Measurements from ENCODE around the gene PID1. TPM values are rescaled to one million over a fixed set of nuclear protein-coding genes. Genes with fewer than 3 reads are reported as not detected.

The PID1 gene
- total and polyA plus RNA-seq, 7 donors, result 19.7 to 83.6 (median 67.3) TPM

DNA sequence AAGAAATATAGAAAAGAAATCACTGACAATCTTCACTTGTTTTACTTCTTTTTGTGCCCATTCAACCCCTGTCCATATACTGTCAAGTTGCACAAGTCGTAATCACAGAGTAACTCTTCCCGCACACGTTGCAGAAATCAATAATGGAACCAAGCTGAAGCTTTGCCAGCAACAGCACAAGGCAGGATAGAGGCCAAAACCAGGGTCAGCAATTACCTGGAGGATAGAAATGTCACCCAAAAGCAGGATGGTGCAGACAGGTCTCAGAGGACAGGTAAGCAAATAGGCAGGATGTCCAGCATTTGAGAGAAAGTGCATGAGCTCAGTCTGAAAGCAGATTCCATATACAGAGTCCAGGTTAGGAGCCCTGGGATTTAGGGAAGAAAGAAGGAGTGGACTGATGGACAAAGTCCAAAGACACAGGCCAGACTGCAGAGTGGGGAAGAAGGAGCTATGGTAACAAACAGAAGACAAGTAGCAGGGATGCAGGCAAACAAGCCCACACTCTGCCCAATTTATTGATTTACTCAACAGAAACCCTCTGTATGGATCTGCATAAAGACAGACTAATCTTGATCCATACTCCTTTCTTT lies 52.7 kb downstream of the PID1 start:
- H3K4me1 ChIP-seq, result peaks cover 0 to 5% (median 2%) of the 10 kb centered on the region in 4 donors
- 90 to 94% methylated on average over 3 of the region's 3 CpGs for WGBS, 2 donors
- H3K9me3 ChIP-seq, result no peaks in the 10 kb centered on the region
- DNase-seq, result no peak
- H3K36me3 ChIP-seq, result no peaks in the 10 kb centered on the region
- TF ChIP-seq EP300 (IDR thresholded peaks at IDR 0.05), result no peak
- no peak for TF ChIP-seq POLR2AphosphoS5 (IDR thresholded peaks at IDR 0.05)
- H3K4me3 ChIP-seq, result no peak overlapping the region
- H3K27ac ChIP-seq, result no peak overlapping the region
- no peaks in the 10 kb centered on the region for H3K27me3 ChIP-seq
- intact Hi-C loops (cut with DNase I), result no loop called here

DNA sequence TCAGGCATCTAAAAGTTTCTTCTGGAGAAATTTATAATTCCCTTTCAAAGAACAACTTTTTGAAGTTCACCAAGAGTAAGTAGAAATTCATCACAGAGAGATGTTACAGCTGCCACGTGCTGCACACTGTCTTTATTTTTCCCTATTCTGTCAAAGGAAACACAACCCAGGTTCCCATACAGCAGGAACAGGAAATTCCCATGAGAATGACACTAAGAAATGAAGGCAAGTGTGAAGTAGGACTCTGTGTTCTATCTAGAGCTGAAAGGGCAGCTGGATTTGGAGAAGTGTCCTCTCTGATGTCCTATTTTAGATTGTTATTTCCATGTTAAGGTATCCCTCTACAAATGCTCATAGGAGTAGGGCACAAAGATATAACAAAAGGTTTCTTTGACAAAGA lies 58.8 kb downstream of the PID1 start:
- intact Hi-C loops (cut with DNase I), result no loop called here
- Histone ChIP-seq H3K4me3 (no peak overlapping the region), H3K4me1 (peaks cover 0 to 5% (median under 1%) of the 10 kb centered on the region in 4 donors), H3K36me3 (no peaks in the 10 kb centered on the region), H3K27me3 (no peaks in the 10 kb centered on the region), H3K27ac (peak overlapping the region in 2 of 4 donors; percentile 27 to 39), H3K9me3 (peaks cover 0 to 2% (median 0%) of the 10 kb centered on the region in 4 donors)
- 0% methylated on average over 1 of the region's 1 CpG for WGBS, 2 donors
- DNase-seq, result no peak
- TF ChIP-seq POLR2AphosphoS5 (IDR thresholded peaks at IDR 0.05) (peak in 3 of 4 donors; percentile 37 to 82 (median 72)), POLR2A (IDR thresholded peaks at IDR 0.05) (no peak)

DNA sequence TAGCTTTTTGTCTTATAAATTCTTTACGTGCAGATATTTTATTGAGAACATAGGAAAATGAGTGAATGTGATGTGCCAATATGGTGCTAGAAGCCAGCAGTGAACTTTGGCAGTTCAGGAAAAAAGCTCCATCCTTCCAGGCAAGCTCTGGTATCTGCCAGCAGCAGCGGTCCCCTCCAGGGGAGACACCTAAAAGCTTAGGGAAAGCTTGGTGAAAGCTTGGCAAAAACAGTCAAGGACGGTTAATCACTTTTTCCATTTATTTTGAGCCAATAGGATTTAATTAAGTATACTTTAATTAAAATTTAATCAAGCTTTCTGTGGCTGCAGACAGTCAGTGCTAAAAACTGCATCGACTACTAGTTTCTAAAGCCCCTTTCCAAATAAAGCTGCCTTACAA lies 60.4 kb downstream of the PID1 start:
- TF ChIP-seq, protein P1, sequence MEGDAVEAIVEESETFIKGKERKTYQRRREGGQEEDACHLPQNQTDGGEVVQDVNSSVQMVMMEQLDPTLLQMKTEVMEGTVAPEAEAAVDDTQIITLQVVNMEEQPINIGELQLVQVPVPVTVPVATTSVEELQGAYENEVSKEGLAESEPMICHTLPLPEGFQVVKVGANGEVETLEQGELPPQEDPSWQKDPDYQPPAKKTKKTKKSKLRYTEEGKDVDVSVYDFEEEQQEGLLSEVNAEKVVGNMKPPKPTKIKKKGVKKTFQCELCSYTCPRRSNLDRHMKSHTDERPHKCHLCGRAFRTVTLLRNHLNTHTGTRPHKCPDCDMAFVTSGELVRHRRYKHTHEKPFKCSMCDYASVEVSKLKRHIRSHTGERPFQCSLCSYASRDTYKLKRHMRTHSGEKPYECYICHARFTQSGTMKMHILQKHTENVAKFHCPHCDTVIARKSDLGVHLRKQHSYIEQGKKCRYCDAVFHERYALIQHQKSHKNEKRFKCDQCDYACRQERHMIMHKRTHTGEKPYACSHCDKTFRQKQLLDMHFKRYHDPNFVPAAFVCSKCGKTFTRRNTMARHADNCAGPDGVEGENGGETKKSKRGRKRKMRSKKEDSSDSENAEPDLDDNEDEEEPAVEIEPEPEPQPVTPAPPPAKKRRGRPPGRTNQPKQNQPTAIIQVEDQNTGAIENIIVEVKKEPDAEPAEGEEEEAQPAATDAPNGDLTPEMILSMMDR (IDR thresholded peaks at IDR 0.05), result no peak
- TF ChIP-seq EP300 (IDR thresholded peaks at IDR 0.05) (no peak), POLR2A (IDR thresholded peaks at IDR 0.05) (no peak), POLR2AphosphoS5 (IDR thresholded peaks at IDR 0.05) (no peak)
- intact Hi-C loops (cut with DNase I), result no loop called here
- Histone ChIP-seq H3K9me3 (peaks cover 0 to 2% (median 0%) of the 10 kb centered on the region in 4 donors), H3K36me3 (no peaks in the 10 kb centered on the region), H3K27ac (no peak overlapping the region), H3K4me1 (no peaks in the 10 kb centered on the region), H3K27me3 (no peaks in the 10 kb centered on the region), H3K4me3 (no peak overlapping the region)
- DNase-seq, result no peak
- 80 to 95% methylated on average over 4 of the region's 4 CpGs for WGBS, 2 donors

DNA sequence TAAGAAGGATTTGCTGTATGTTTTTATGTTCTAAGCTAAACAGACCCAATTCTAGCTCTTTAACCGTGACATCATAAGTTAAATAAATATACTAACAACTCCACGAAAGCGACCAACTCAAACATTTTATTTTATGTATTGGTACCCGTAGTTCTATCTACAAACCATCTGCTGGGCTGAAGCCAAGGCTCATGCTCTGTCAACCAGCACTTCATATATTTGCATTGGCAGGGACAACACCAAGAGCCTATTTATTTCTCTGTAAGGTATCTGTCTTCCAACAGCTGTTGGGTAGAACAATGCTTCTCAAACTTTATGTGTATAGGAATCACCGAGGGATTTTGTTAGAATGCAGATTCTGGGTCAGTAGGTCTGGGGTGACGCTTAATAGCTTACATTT lies 64.5 kb downstream of the PID1 start:
- Histone ChIP-seq H3K27ac (no peak overlapping the region), H3K36me3 (no peaks in the 10 kb centered on the region), H3K9me3 (peaks cover 0 to 2% (median 0%) of the 10 kb centered on the region in 4 donors), H3K4me3 (no peak overlapping the region), H3K27me3 (no peaks in the 10 kb centered on the region), H3K4me1 (no peaks in the 10 kb centered on the region)
- no peak for DNase-seq
- intact Hi-C loops (cut with DNase I), result no loop called here
- 34 to 63% methylated on average over 6 of the region's 6 CpGs for WGBS, 2 donors
- TF ChIP-seq, protein P1 (IDR thresholded peaks at IDR 0.05), result no peak
- TF ChIP-seq EP300 (IDR thresholded peaks at IDR 0.05), result no peak

DNA sequence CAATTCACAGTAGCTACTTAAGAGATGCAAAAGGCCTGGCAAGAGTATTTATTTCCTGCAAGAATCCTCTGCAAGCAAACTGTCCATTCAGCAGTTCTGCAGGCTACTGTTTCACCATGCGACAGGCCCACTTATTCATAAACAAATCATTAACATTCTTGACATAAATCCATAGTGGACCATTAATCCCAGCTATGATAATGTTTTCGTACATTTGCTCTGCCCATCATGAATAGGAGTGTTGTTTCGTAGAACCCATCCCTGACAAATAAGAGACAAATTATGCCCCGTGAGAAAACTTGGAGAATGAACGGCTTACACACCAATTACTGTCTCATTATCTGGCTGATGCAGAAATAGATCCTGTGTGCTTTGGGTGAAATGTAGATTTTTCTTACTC lies 65.4 kb downstream of the PID1 start:
- Histone ChIP-seq H3K36me3 (no peaks in the 10 kb centered on the region), H3K27me3 (no peaks in the 10 kb centered on the region), H3K9me3 (peaks cover 0 to 2% (median 0%) of the 10 kb centered on the region in 4 donors), H3K4me3 (no peak overlapping the region), H3K27ac (no peak overlapping the region), H3K4me1 (no peaks in the 10 kb centered on the region)
- no peak for DNase-seq
- intact Hi-C loops (cut with DNase I), result no loop called here
- WGBS, 2 donors, result 84 to 90% methylated on average over 5 of the region's 5 CpGs
- TF ChIP-seq POLR2A (IDR thresholded peaks at IDR 0.05) (no peak), POLR2AphosphoS5 (IDR thresholded peaks at IDR 0.05) (no peak), EP300 (IDR thresholded peaks at IDR 0.05) (no peak)
- TF ChIP-seq, protein P1 (IDR thresholded peaks at IDR 0.05), result no peak

DNA sequence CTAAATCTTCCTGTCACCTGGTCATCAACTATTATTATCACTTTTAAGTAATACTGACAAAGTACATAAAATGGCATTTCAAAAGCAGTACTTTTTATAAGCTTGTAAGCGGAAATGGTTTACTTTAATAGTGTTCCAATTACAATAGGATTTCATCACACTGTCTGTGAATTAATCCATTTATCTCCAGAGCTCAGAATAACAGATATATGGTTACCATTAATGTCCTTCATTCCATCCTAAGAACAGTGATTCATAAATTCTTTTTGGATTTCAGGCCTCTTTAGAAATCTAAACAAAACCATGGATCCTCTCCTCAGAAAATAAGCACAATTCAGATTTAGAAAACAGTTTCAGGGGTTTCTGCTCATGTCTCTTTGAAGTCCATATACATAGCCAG lies 68.4 kb downstream of the PID1 start:
- Histone ChIP-seq H3K27me3 (no peaks in the 10 kb centered on the region), H3K27ac (no peak overlapping the region), H3K9me3 (no peaks in the 10 kb centered on the region), H3K36me3 (no peaks in the 10 kb centered on the region), H3K4me3 (no peak overlapping the region), H3K4me1 (no peaks in the 10 kb centered on the region)
- DNase-seq, result no peak
- no peak for TF ChIP-seq EP300 (IDR thresholded peaks at IDR 0.05)
- TF ChIP-seq, protein P1 (IDR thresholded peaks at IDR 0.05), result no peak
- WGBS, 2 donors, result 81 to 88% methylated on average over 1 of the region's 1 CpG
- intact Hi-C loops (cut with DNase I), result no loop called here

Data from sigmoid colon (tissue), 7 donors.